Neural cell (in vitro differentiated cells): ENCODE measurements around the gene DPF3.

Source experiments
- CTCF ChIP-seq: fragments of 450-650 bp; IDR thresholded peaks from 2 replicates; pipeline ENCODE4 v1.5.1; 2014; ENCODE audit warnings: antibody characterized with exemption, mild to moderate bottlenecking, moderate library complexity; ENCODE audit not compliant: poor library complexity, severe bottlenecking
- EP300 ChIP-seq: fragments of 450-650 bp; conservative IDR thresholded peaks from 2 replicates; pipeline ENCODE4 v1.6.1; 2014; ENCODE audit warnings: antibody characterized with exemption, mild to moderate bottlenecking, moderate library complexity; ENCODE audit not compliant: poor library complexity, severe bottlenecking
- POLR2AphosphoS5 ChIP-seq: IDR thresholded peaks from 2 replicates; pipeline ENCODE4 v1.6.1; 2012
- RAD21 ChIP-seq: fragments of 450-650 bp; conservative IDR thresholded peaks from 2 replicates; pipeline ENCODE4 v1.6.1; 2014; ENCODE audit warnings: antibody characterized with exemption, mild to moderate bottlenecking, moderate library complexity

GRCh38 chr14:72686832-72687231, 207.1 kb downstream of the DPF3 start:
- TF ChIP-seq CTCF (no peak), RAD21 (no peak), EP300 (no peak), POLR2AphosphoS5 (no peak)
